NCI-H1417 treated with DMSO at 0.1 percent for 48 hours (cell line): ENCODE results near the gene XDH.

ENCODE experiments used
- DNase-seq: peaks from one replicate; lab custom pipeline; 2025; lab: John Stamatoyannopoulos, UW

Gene XDH

GRCh38 chr2:31414601-31415241 is at the start of gene XDH:
Gene XDH (minus strand): TSS chr2:31414742. CDS start chr2:31414666, 76 bp downstream.
- no peak for DNase-seq

GRCh38 chr2:31457651-31458050 is 43.1 kb upstream of the XDH start:
- DNase-seq, result no peak

GRCh38 chr2:31446848-31447247 is 32.3 kb upstream of the XDH start:
- DNase-seq, result no peak

- no peak for DNase-seq
Measured at GRCh38 chr2:31442376-31442775, 27.8 kb upstream of the XDH start.

- no peak for DNase-seq
Measured at GRCh38 chr2:31440764-31441163, 26.2 kb upstream of the XDH start.

GRCh38 chr2:31434911-31435310 is 20.4 kb upstream of the XDH start:
- no peak for DNase-seq

GRCh38 chr2:31433541-31433940 is 19.0 kb upstream of the XDH start:
- no peak for DNase-seq

GRCh38 chr2:31430439-31431165 is 16.1 kb upstream of the XDH start:
- no peak for DNase-seq

- DNase-seq, result no peak
Measured at GRCh38 chr2:31429759-31430438, 15.4 kb upstream of the XDH start.

- DNase-seq, result no peak
Measured at GRCh38 chr2:31429040-31429439, 14.5 kb upstream of the XDH start.

- DNase-seq, result no peak
Measured at GRCh38 chr2:31428001-31428418, 13.5 kb upstream of the XDH start.

GRCh38 chr2:31426096-31426495 is 11.6 kb upstream of the XDH start:
- no peak for DNase-seq

GRCh38 chr2:31421634-31422033 is 7.1 kb upstream of the XDH start:
- DNase-seq, result no peak

- DNase-seq, result no peak
Measured at GRCh38 chr2:31420936-31421335, 6.4 kb upstream of the XDH start.

GRCh38 chr2:31419386-31419785 is 4.8 kb upstream of the XDH start:
- no peak for DNase-seq

- no peak for DNase-seq
Measured at GRCh38 chr2:31415421-31415820, 879 bp upstream of the XDH start.

- no peak for DNase-seq
Measured at GRCh38 chr2:31413862-31414550, 536 bp downstream of the XDH start.

- DNase-seq, result no peak
Measured at GRCh38 chr2:31413025-31413424, 1.5 kb downstream of the XDH start.

GRCh38 chr2:31411771-31412170 is 2.8 kb downstream of the XDH start:
- DNase-seq, result no peak

- no peak for DNase-seq
Measured at GRCh38 chr2:31406593-31407385, 7.8 kb downstream of the XDH start.

GRCh38 chr2:31404827-31405226 is 9.7 kb downstream of the XDH start:
- DNase-seq, result no peak

- DNase-seq, result no peak
Measured at GRCh38 chr2:31404302-31404701, 10.2 kb downstream of the XDH start.
